ENCODE measurements around the gene PKNOX2. TPM values are rescaled to one million over a fixed set of nuclear protein-coding genes. Genes with fewer than 3 reads are reported as not detected.

PKNOX2 gene
- total RNA-seq, 3 donors from 2014 or later (not counting 1 experiment from before 2014, with no cell fraction given) = not detected

DNA sequence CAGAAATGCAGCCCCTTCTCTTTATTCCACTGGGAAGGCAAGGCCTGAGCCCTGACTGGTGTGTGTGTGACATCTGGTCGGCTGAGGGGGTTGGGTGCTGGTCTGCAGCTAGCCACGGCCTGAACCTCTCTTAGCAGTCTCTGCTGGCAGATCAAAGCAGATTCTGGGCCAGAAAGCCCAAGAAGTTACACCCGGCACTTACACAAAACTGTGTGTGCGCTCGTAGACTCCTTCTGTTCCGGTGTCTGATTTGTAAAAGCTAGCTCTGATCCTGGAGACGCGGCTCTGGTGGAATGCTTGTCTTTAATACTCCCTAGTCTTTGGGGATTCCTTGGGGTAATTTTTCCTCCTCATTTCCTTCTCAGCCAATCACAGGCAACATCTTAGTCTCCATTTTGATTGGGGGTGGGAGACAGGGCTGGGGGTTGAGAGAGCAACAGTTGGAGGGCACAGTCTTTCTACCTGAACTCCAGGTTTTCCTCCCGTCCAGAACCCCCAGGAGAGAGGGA, 5.5 kb downstream of the PKNOX2 start:
- no peaks in the 10 kb centered on the region for H3K36me3 Mint-ChIP-seq
- intact Hi-C loops (cut with micrococcal nuclease) = no loop called here
- ATAC-seq = no peak
- Histone ChIP-seq H3K36me3 (ENCODE audit: control insufficient read depth, insufficient read depth, low read length) (no peaks in the 10 kb centered on the region), H3K27ac (ENCODE audit: low read length) (no peak overlapping the region), H3K4me3 (ENCODE audit: low read length) (no peak overlapping the region), H3K27me3 (ENCODE audit: control insufficient read depth, insufficient read depth, low read length) (peaks cover 37% of the 10 kb centered on the region), H3K4me1 (ENCODE audit: control insufficient read depth, insufficient read depth, low read length) (peaks cover 17% of the 10 kb centered on the region), H3K9me3 (ENCODE audit: control insufficient read depth, insufficient read depth, low read length) (no peaks in the 10 kb centered on the region)
- H3K4me1 Mint-ChIP-seq = peaks cover 11 to 22% of the 10 kb centered on the region in 2 donors
- no peak for DNase-seq
- no peak overlapping the region for H3K27ac Mint-ChIP-seq
- H3K27me3 Mint-ChIP-seq (ENCODE audit: low read depth in 2 of 2) = peaks cover 51 to 74% of the 10 kb centered on the region in 2 donors
- 82% methylated on average over 9 of the region's 9 CpGs for WGBS (ENCODE audit: insufficient coverage)
- TF ChIP-seq, protein P1, sequence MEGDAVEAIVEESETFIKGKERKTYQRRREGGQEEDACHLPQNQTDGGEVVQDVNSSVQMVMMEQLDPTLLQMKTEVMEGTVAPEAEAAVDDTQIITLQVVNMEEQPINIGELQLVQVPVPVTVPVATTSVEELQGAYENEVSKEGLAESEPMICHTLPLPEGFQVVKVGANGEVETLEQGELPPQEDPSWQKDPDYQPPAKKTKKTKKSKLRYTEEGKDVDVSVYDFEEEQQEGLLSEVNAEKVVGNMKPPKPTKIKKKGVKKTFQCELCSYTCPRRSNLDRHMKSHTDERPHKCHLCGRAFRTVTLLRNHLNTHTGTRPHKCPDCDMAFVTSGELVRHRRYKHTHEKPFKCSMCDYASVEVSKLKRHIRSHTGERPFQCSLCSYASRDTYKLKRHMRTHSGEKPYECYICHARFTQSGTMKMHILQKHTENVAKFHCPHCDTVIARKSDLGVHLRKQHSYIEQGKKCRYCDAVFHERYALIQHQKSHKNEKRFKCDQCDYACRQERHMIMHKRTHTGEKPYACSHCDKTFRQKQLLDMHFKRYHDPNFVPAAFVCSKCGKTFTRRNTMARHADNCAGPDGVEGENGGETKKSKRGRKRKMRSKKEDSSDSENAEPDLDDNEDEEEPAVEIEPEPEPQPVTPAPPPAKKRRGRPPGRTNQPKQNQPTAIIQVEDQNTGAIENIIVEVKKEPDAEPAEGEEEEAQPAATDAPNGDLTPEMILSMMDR (IDR thresholded peaks at IDR 0.05) = no peak
- no peaks in the 10 kb centered on the region for H3K9me3 Mint-ChIP-seq
- no peak overlapping the region for H3K4me3 Mint-ChIP-seq

DNA sequence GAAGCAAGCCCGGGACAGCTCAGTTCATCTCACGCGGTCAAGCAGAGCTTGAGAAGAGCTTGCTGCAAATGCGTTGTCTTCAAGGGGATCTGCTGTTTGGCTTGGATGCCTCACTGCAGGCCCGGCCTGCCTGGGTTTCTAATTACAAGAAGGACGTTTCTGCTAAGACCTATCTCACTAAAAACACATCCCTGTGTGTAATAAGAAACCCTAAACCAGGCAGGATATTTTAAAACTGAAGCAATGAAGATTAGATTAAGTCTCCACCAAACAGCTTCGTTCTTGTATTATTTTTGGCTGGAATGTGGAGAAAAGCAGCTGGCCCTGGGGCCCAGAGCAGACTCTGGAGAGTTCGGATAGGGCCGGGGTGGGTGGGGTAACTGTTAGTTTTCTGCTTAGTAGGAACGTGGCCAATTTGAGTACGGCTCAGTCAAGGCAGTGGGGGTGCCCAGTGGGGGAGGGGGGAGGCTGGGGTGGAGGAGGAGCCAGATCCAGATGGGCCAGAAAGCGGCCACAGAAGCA, 6.0 kb downstream of the PKNOX2 start:
- Histone ChIP-seq H3K27ac (ENCODE audit: low read length) (no peak overlapping the region), H3K4me3 (ENCODE audit: low read length) (no peak overlapping the region), H3K4me1 (ENCODE audit: control insufficient read depth, insufficient read depth, low read length) (peaks cover 13% of the 10 kb centered on the region), H3K27me3 (ENCODE audit: control insufficient read depth, insufficient read depth, low read length) (peaks cover 32% of the 10 kb centered on the region), H3K9me3 (ENCODE audit: control insufficient read depth, insufficient read depth, low read length) (no peaks in the 10 kb centered on the region), H3K36me3 (ENCODE audit: control insufficient read depth, insufficient read depth, low read length) (no peaks in the 10 kb centered on the region)
- no peak overlapping the region for H3K27ac Mint-ChIP-seq
- peaks cover 51 to 75% of the 10 kb centered on the region in 2 donors for H3K27me3 Mint-ChIP-seq (ENCODE audit: low read depth in 2 of 2)
- H3K4me1 Mint-ChIP-seq = peaks cover 8 to 19% of the 10 kb centered on the region in 2 donors
- H3K4me3 Mint-ChIP-seq = no peak overlapping the region
- 75% methylated on average over 11 of the region's 12 CpGs for WGBS (ENCODE audit: insufficient coverage)
- no peak for DNase-seq
- ATAC-seq = no peak
- TF ChIP-seq, protein P1 (IDR thresholded peaks at IDR 0.05) = no peak
- intact Hi-C loops (cut with micrococcal nuclease) = no loop called here
- H3K9me3 Mint-ChIP-seq = no peaks in the 10 kb centered on the region
- H3K36me3 Mint-ChIP-seq = no peaks in the 10 kb centered on the region

DNA sequence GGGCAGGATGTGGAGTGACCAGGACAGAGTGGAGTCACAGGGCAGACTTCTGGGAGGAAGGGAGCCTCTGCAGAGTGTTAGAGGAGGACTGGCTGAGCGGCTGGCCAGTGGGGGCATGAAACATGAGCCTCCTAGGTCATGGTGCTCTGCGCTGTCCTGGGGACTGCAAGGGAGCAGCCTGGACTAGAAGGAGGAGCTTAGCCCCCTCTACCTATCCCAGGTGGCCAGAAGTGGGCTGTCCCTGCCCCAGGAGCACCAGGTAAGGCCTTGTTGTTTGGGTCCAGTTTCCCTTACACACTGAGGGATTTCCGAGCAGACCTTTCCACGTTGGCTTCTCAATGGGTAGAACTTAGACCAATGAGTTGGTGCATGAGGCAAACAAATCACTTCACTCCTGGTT, 7.4 kb downstream of the PKNOX2 start:
- TF ChIP-seq, protein P1 (IDR thresholded peaks at IDR 0.05) = no peak

DNA sequence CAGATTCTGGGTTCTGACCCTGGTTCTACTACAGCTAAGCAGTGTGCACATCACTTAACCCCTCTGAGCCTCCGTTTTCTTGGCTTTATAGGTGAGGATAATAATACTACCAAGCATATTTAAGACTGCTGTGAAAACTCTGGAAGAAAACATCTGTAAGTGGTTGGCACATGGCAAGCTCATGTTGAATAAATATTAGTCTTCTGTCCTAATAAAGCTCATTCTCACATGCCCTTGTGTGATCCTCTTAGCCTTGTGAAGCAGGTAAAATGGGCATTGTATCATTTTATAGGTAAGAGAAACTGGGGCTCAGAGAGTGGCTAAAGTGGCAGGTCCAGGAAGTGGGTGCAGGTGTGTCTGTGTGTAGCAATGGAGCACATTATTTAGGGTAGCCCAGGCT, 8.5 kb downstream of the PKNOX2 start:
- ATAC-seq = no peak
- H3K4me3 ChIP-seq (ENCODE audit: low read length) = no peak overlapping the region
- intact Hi-C loops (cut with micrococcal nuclease) = no loop called here
- Mint-ChIP-seq H3K36me3 (no peaks in the 10 kb centered on the region), H3K4me3 (no peak overlapping the region), H3K27ac (no peak overlapping the region), H3K4me1 (peaks cover 0 to 10% of the 10 kb centered on the region in 2 donors), H3K27me3 (ENCODE audit: low read depth in 2 of 2) (peaks cover 43 to 82% of the 10 kb centered on the region in 2 donors), H3K9me3 (no peaks in the 10 kb centered on the region)
- WGBS (ENCODE audit: insufficient coverage) = no CpG with 5 or more reads among the region's 1 CpG
- no peaks in the 10 kb centered on the region for H3K36me3 ChIP-seq (ENCODE audit: control insufficient read depth, insufficient read depth, low read length)
- H3K27ac ChIP-seq (ENCODE audit: low read length) = no peak overlapping the region
- H3K27me3 ChIP-seq (ENCODE audit: control insufficient read depth, insufficient read depth, low read length) = peaks cover 10% of the 10 kb centered on the region
- H3K9me3 ChIP-seq (ENCODE audit: control insufficient read depth, insufficient read depth, low read length) = no peaks in the 10 kb centered on the region
- TF ChIP-seq, protein P1 (IDR thresholded peaks at IDR 0.05) = no peak
- no peak for DNase-seq
- H3K4me1 ChIP-seq (ENCODE audit: control insufficient read depth, insufficient read depth, low read length) = no peaks in the 10 kb centered on the region

More for the DNA sequence above, 7.4 kb downstream of the PKNOX2 start:
- no peaks in the 10 kb centered on the region for H3K9me3 ChIP-seq (ENCODE audit: control insufficient read depth, insufficient read depth, low read length)
- Mint-ChIP-seq H3K27me3 (ENCODE audit: low read depth in 2 of 2) (peaks cover 51 to 81% of the 10 kb centered on the region in 2 donors), H3K27ac (no peak overlapping the region), H3K9me3 (no peaks in the 10 kb centered on the region), H3K4me1 (peaks cover 0 to 10% of the 10 kb centered on the region in 2 donors), H3K36me3 (no peaks in the 10 kb centered on the region), H3K4me3 (no peak overlapping the region)
- H3K36me3 ChIP-seq (ENCODE audit: control insufficient read depth, insufficient read depth, low read length) = no peaks in the 10 kb centered on the region
- no peaks in the 10 kb centered on the region for H3K4me1 ChIP-seq (ENCODE audit: control insufficient read depth, insufficient read depth, low read length)
- intact Hi-C loops (cut with micrococcal nuclease) = no loop called here
- DNase-seq (no peak), ATAC-seq (no peak)
- H3K27me3 ChIP-seq (ENCODE audit: control insufficient read depth, insufficient read depth, low read length) = peaks cover 20% of the 10 kb centered on the region
- H3K27ac ChIP-seq (ENCODE audit: low read length) = no peak overlapping the region
- 88% methylated on average over 4 of the region's 4 CpGs for WGBS (ENCODE audit: insufficient coverage)
- no peak overlapping the region for H3K4me3 ChIP-seq (ENCODE audit: low read length)

All from natural killer cell (primary cell).